K562 (cell line): ENCODE data around the gene PPP4R3A. TPM values are rescaled to one million over a fixed set of nuclear protein-coding genes. Genes with fewer than 3 reads are reported as not detected.
A peak's percentile ranks its signal among the peaks of the same experiment; 100 is the strongest.

Experiments used
- C11orf30 ChIP-seq: fragments of 450-650 bp; IDR thresholded peaks from 2 replicates; pipeline ENCODE4 v1.6.1; 2016; ENCODE audit warnings: low read depth, mild to moderate bottlenecking
- CREB1 ChIP-seq, 2 experiments: sonication (generic) in 1 of 2; formaldehyde crosslinking in 1 of 2; IDR thresholded peaks; 2 replicates each; pipeline versions ENCODE4 v1.6.1 to v1.8.0; 2012 to 2022; ENCODE audit warnings: inconsistent platforms in 1 of 2, mild to moderate bottlenecking in 1 of 2, missing genetic modification reagents in 1 of 2, moderate library complexity in 1 of 2
- GATAD2A ChIP-seq: fragments of 450-650 bp; IDR thresholded peaks from 2 replicates; pipeline ENCODE4 v1.6.1; 2017
- GTF2A2 ChIP-seq: IDR thresholded peaks from 2 replicates; pipeline ENCODE4 v1.6.1; 2016; ENCODE audit warnings: mild to moderate bottlenecking, missing genetic modification characterization, missing compliant biosample characterization
- MBD1 ChIP-seq: fragments of 250-450 bp; sonication (Bioruptor Pico); IDR thresholded peaks from 2 replicates; pipeline ENCODE4 v1.8.0; 2022; ENCODE audit warnings: inconsistent platforms
- MEF2D ChIP-seq: conservative IDR thresholded peaks from 2 replicates; pipeline ENCODE4 v1.6.1; 2016; ENCODE audit warnings: low read depth, missing genetic modification characterization, missing compliant biosample characterization
- MYBL2 ChIP-seq, 2 experiments: fragments of 450-650 bp in 1 of 2; sonication (generic) in 1 of 2; formaldehyde crosslinking in 1 of 2; IDR thresholded peaks; 2 replicates each; pipeline versions ENCODE4 v1.6.1 to v1.8.1; 2017 to 2022; ENCODE audit warnings: borderline replicate concordance in 1 of 2, inconsistent platforms in 1 of 2, low read depth in 1 of 2, mild to moderate bottlenecking in 1 of 2, missing genetic modification reagents in 1 of 2, moderate library complexity in 1 of 2
- NR1H2 ChIP-seq: sonication (generic); formaldehyde crosslinking; IDR thresholded peaks from 2 replicates; pipeline ENCODE4 v1.4.0; 2020; ENCODE audit warnings: mild to moderate bottlenecking, missing genetic modification reagents
- PRMT5 ChIP-seq: sonication (generic); formaldehyde crosslinking; IDR thresholded peaks from 2 replicates; pipeline ENCODE4 v1.5.0; 2020; ENCODE audit warnings: missing genetic modification reagents
- TAF7 ChIP-seq: fragments of 450-650 bp; IDR thresholded peaks from 2 replicates; pipeline ENCODE4 v1.6.1; 2016; ENCODE audit warnings: missing genetic modification characterization, missing compliant biosample characterization
- TEAD2 ChIP-seq: fragments of 450-650 bp; IDR thresholded peaks from 2 replicates; pipeline ENCODE4 v1.6.1; 2016; ENCODE audit warnings: missing genetic modification characterization, control low read depth, missing compliant biosample characterization
- ZC3H8 ChIP-seq: fragments of 450-650 bp; IDR thresholded peaks from 2 replicates; pipeline ENCODE4 v1.6.1; 2017
- polyA plus RNA-seq, 8 experiments: library from polyadenylated mRNA; depleted of rRNA in 4 of 8; stranded (reverse) in 5 of 8; unstranded in 3 of 8; fragments of >200 nt; fragmentation: Nextera tagmentation in 2 of 8; fragmentation: Illumina TruSeq in 1 of 8; extraction: Ambion mirVana in 2 of 8; extraction: Trizol in 1 of 8; gene quantifications; 2 replicates each; pipeline versions ENCODE4 v1.2.1 to v1.2.3, GENCODE V29; 2011 to 2014; ENCODE audit warnings: inconsistent platforms in 1 of 8, missing spikeins in 1 of 8
- total RNA-seq, 7 experiments: library from RNA; depleted of rRNA in 6 of 7; stranded (reverse); fragments of >200 nt in 6 of 7; fragmentation: Illumina TruSeq in 2 of 7; extraction: Trizol in 2 of 7; gene quantifications; 2 replicates each; pipeline versions ENCODE4 v1.2.1 to v1.2.3, GENCODE V29; 2011 to 2021; ENCODE audit warnings: low replicate concordance in 1 of 7
- TF ChIP-seq, protein P1 (sequence below): fragments of 200-600 bp; sonication (generic); IDR thresholded peaks from one replicate; pipeline ENCODE4 v1.6.1; 2012; ENCODE audit warnings: mild to moderate bottlenecking, low read depth, low read length, inconsistent platforms
- TF ChIP-seq, protein P2 (sequence below): sonication (generic); formaldehyde crosslinking; IDR thresholded peaks from 2 replicates; pipeline ENCODE4 v1.8.1; 2022; ENCODE audit warnings: missing genetic modification reagents

Gene PPP4R3A
- total and polyA plus RNA-seq, 9 of the 15 experiments (the other 6 are each of a cell fraction or from before 2014, with no cell fraction given), result 9.5 to 54.9 (median 44.9) TPM

DNA sequence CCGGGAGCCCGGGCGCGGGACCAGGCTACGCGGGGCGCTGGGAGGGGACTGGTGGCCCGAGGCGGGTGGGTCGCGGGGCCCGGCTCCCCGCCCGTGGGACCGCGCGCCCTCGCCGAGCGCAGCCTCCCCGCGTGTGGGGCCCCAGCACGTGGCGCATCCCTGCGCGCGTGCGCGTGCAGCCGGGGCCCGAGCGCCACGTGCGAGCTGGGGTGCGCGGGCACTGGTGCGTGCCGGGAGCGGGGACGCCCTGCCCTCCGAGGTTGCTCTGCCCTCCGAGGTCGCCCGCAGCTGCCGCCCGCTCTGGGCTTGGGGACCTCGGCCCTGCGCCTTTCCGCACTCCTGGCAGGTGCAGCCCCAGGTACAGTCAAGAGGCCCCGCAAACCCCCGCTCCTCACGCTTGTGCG lies 92.1 kb downstream of the PPP4R3A start (continued):
- TF ChIP-seq, protein P1, sequence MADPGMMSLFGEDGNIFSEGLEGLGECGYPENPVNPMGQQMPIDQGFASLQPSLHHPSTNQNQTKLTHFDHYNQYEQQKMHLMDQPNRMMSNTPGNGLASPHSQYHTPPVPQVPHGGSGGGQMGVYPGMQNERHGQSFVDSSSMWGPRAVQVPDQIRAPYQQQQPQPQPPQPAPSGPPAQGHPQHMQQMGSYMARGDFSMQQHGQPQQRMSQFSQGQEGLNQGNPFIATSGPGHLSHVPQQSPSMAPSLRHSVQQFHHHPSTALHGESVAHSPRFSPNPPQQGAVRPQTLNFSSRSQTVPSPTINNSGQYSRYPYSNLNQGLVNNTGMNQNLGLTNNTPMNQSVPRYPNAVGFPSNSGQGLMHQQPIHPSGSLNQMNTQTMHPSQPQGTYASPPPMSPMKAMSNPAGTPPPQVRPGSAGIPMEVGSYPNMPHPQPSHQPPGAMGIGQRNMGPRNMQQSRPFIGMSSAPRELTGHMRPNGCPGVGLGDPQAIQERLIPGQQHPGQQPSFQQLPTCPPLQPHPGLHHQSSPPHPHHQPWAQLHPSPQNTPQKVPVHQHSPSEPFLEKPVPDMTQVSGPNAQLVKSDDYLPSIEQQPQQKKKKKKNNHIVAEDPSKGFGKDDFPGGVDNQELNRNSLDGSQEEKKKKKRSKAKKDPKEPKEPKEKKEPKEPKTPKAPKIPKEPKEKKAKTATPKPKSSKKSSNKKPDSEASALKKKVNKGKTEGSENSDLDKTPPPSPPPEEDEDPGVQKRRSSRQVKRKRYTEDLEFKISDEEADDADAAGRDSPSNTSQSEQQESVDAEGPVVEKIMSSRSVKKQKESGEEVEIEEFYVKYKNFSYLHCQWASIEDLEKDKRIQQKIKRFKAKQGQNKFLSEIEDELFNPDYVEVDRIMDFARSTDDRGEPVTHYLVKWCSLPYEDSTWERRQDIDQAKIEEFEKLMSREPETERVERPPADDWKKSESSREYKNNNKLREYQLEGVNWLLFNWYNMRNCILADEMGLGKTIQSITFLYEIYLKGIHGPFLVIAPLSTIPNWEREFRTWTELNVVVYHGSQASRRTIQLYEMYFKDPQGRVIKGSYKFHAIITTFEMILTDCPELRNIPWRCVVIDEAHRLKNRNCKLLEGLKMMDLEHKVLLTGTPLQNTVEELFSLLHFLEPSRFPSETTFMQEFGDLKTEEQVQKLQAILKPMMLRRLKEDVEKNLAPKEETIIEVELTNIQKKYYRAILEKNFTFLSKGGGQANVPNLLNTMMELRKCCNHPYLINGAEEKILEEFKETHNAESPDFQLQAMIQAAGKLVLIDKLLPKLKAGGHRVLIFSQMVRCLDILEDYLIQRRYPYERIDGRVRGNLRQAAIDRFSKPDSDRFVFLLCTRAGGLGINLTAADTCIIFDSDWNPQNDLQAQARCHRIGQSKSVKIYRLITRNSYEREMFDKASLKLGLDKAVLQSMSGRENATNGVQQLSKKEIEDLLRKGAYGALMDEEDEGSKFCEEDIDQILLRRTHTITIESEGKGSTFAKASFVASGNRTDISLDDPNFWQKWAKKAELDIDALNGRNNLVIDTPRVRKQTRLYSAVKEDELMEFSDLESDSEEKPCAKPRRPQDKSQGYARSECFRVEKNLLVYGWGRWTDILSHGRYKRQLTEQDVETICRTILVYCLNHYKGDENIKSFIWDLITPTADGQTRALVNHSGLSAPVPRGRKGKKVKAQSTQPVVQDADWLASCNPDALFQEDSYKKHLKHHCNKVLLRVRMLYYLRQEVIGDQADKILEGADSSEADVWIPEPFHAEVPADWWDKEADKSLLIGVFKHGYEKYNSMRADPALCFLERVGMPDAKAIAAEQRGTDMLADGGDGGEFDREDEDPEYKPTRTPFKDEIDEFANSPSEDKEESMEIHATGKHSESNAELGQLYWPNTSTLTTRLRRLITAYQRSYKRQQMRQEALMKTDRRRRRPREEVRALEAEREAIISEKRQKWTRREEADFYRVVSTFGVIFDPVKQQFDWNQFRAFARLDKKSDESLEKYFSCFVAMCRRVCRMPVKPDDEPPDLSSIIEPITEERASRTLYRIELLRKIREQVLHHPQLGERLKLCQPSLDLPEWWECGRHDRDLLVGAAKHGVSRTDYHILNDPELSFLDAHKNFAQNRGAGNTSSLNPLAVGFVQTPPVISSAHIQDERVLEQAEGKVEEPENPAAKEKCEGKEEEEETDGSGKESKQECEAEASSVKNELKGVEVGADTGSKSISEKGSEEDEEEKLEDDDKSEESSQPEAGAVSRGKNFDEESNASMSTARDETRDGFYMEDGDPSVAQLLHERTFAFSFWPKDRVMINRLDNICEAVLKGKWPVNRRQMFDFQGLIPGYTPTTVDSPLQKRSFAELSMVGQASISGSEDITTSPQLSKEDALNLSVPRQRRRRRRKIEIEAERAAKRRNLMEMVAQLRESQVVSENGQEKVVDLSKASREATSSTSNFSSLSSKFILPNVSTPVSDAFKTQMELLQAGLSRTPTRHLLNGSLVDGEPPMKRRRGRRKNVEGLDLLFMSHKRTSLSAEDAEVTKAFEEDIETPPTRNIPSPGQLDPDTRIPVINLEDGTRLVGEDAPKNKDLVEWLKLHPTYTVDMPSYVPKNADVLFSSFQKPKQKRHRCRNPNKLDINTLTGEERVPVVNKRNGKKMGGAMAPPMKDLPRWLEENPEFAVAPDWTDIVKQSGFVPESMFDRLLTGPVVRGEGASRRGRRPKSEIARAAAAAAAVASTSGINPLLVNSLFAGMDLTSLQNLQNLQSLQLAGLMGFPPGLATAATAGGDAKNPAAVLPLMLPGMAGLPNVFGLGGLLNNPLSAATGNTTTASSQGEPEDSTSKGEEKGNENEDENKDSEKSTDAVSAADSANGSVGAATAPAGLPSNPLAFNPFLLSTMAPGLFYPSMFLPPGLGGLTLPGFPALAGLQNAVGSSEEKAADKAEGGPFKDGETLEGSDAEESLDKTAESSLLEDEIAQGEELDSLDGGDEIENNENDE, result no peak
- TF ChIP-seq TEAD2 (tag) (no peak), C11orf30 (no peak), NR1H2 (CRISPR knock-in tag) (no peak), TAF7 (no peak), PRMT5 (CRISPR knock-in tag) (no peak), ZC3H8 (no peak), MEF2D (tag) (no peak), MYBL2 (IDR thresholded peaks at IDR 0.05; ENCODE audit: low read depth) (no peak), MYBL2 (CRISPR knock-in tag; IDR thresholded peaks at IDR 0.05; ENCODE audit: borderline replicate concordance) (peak; percentile 53; the same call in 1 of the 2 replicates), GATAD2A (no peak), MBD1 (CRISPR knock-in tag) (no peak), GTF2A2 (no peak), CREB1 (IDR thresholded peaks at IDR 0.05) (no peak), CREB1 (CRISPR knock-in tag; IDR thresholded peaks at IDR 0.05) (peak; percentile 82)
- TF ChIP-seq, protein P2, sequence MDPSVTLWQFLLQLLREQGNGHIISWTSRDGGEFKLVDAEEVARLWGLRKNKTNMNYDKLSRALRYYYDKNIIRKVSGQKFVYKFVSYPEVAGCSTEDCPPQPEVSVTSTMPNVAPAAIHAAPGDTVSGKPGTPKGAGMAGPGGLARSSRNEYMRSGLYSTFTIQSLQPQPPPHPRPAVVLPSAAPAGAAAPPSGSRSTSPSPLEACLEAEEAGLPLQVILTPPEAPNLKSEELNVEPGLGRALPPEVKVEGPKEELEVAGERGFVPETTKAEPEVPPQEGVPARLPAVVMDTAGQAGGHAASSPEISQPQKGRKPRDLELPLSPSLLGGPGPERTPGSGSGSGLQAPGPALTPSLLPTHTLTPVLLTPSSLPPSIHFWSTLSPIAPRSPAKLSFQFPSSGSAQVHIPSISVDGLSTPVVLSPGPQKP (CRISPR knock-in tag), result peak; percentile 85; the same call in 1 of the 2 replicates
